K562 (cell line): Measurements from ENCODE around the gene BTBD16.

ENCODE experiments used
- CTBP1 ChIP-seq: fragments of 450-650 bp; IDR thresholded peaks from 2 replicates; pipeline ENCODE4 v1.6.1; 2016; ENCODE audit warnings: borderline replicate concordance
- CTCF ChIP-seq, 3 experiments: IDR thresholded peaks in 2 of 3; conservative IDR thresholded peaks in 1 of 3; 2 replicates each; pipeline ENCODE4 v1.5.1; 2011 to 2012; ENCODE audit warnings: low read length in 3 of 3, mild to moderate bottlenecking in 3 of 3, control low read depth in 2 of 3, improper control_type of control experiment in 1 of 3, inconsistent platforms in 1 of 3, low read depth in 1 of 3, mixed read lengths in 1 of 3, moderate library complexity in 1 of 3; ENCODE audit not compliant: insufficient read depth in 2 of 3
- GATA2 ChIP-seq: sonication (generic); formaldehyde crosslinking; IDR thresholded peaks from 2 replicates; pipeline ENCODE4 v1.4.0; 2020; ENCODE audit warnings: mild to moderate bottlenecking, missing genetic modification reagents
- HCFC1 ChIP-seq: IDR thresholded peaks from 2 replicates; pipeline ENCODE4 v1.6.1; 2012; ENCODE audit warnings: low read depth, low read length, improper control_type of control experiment
- MYBL2 ChIP-seq, 2 experiments: fragments of 450-650 bp in 1 of 2; sonication (generic) in 1 of 2; formaldehyde crosslinking in 1 of 2; IDR thresholded peaks; 2 replicates each; pipeline versions ENCODE4 v1.6.1 to v1.8.1; 2017 to 2022; ENCODE audit warnings: borderline replicate concordance in 1 of 2, inconsistent platforms in 1 of 2, low read depth in 1 of 2, mild to moderate bottlenecking in 1 of 2, missing genetic modification reagents in 1 of 2, moderate library complexity in 1 of 2
- NFE2L1 ChIP-seq: fragments of 450-650 bp; IDR thresholded peaks from 2 replicates; pipeline ENCODE4 v1.6.1; 2016; ENCODE audit warnings: missing genetic modification characterization, low read depth, mild to moderate bottlenecking, missing compliant biosample characterization, moderate library complexity, borderline replicate concordance
- NFYB ChIP-seq: IDR thresholded peaks from 2 replicates; pipeline ENCODE4 v1.6.1; 2011; ENCODE audit warnings: mild to moderate bottlenecking, moderate library complexity; ENCODE audit not compliant: insufficient read length; ENCODE audit errors: extremely low read depth
- PRPF4 ChIP-seq: fragments of 200-400 bp; formaldehyde crosslinking; IDR thresholded peaks from one replicate; pipeline ENCODE4 v1.6.1; 2017; ENCODE audit warnings: low read length, low read depth, mild to moderate bottlenecking; ENCODE audit not compliant: insufficient read depth, poor library complexity, severe bottlenecking
- RUNX1 ChIP-seq: sonication (generic); IDR thresholded peaks from 2 replicates; pipeline ENCODE4 v1.6.1; 2016; ENCODE audit warnings: antibody characterized with exemption, low read depth
- TAF1 ChIP-seq: IDR thresholded peaks from 2 replicates; pipeline ENCODE4 v1.6.1; 2011; ENCODE audit warnings: mild to moderate bottlenecking, low read length, moderate library complexity; ENCODE audit not compliant: insufficient read depth, control insufficient read depth, severe bottlenecking; ENCODE audit errors: extremely low read depth
- ZKSCAN8 ChIP-seq: fragments of 200-800 bp; sonication (Bioruptor generic); IDR thresholded peaks from 2 replicates; pipeline ENCODE4 v1.6.1; 2016; ENCODE audit warnings: missing genetic modification characterization, missing compliant biosample characterization
- TF ChIP-seq, protein P1 (sequence below): fragments of 200-800 bp; sonication (Bioruptor generic); IDR thresholded peaks from 2 replicates; pipeline ENCODE4 v1.6.1; 2017; ENCODE audit warnings: missing genetic modification characterization, missing compliant biosample characterization
- TF ChIP-seq, protein P2 (sequence below): IDR thresholded peaks from 2 replicates; pipeline ENCODE4 v1.6.1; 2016; ENCODE audit warnings: missing genetic modification characterization, missing compliant biosample characterization

- TF ChIP-seq RUNX1 = no peak
- no peak for TF ChIP-seq TAF1
- TF ChIP-seq GATA2 (CRISPR knock-in tag) = no peak
- TF ChIP-seq, protein P1, sequence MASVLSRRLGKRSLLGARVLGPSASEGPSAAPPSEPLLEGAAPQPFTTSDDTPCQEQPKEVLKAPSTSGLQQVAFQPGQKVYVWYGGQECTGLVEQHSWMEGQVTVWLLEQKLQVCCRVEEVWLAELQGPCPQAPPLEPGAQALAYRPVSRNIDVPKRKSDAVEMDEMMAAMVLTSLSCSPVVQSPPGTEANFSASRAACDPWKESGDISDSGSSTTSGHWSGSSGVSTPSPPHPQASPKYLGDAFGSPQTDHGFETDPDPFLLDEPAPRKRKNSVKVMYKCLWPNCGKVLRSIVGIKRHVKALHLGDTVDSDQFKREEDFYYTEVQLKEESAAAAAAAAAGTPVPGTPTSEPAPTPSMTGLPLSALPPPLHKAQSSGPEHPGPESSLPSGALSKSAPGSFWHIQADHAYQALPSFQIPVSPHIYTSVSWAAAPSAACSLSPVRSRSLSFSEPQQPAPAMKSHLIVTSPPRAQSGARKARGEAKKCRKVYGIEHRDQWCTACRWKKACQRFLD (CRISPR knock-in tag) = no peak
- no peak for TF ChIP-seq MYBL2 (IDR thresholded peaks at IDR 0.05; ENCODE audit: low read depth)
- TF ChIP-seq MYBL2 (CRISPR knock-in tag; IDR thresholded peaks at IDR 0.05; ENCODE audit: borderline replicate concordance) = no peak
- TF ChIP-seq HCFC1 = no peak
- no peak for TF ChIP-seq CTCF (IDR thresholded peaks at IDR 0.05 in 2 of 3, conservative IDR thresholded peaks at IDR 0.05 in 1 of 3; ENCODE audit: insufficient read depth in 2 of 3, low read depth in 1 of 3, low read length in 3 of 3)
- no peak for TF ChIP-seq CTBP1
- no peak for TF ChIP-seq PRPF4
- TF ChIP-seq NFE2L1 (tag) = no peak
- TF ChIP-seq, protein P2, sequence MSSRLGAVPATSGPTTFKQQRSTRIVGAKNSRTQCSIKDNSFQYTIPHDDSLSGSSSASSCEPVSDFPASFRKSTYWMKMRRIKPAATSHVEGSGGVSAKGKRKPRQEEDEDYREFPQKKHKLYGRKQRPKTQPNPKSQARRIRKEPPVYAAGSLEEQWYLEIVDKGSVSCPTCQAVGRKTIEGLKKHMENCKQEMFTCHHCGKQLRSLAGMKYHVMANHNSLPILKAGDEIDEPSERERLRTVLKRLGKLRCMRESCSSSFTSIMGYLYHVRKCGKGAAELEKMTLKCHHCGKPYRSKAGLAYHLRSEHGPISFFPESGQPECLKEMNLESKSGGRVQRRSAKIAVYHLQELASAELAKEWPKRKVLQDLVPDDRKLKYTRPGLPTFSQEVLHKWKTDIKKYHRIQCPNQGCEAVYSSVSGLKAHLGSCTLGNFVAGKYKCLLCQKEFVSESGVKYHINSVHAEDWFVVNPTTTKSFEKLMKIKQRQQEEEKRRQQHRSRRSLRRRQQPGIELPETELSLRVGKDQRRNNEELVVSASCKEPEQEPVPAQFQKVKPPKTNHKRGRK (tag) = no peak
- TF ChIP-seq ZKSCAN8 (CRISPR knock-in tag) = no peak
- TF ChIP-seq NFYB = no peak
Observed at GRCh38 chr10:122244001-122244975, 26.8 kb upstream of the BTBD16 start.
